NT2/D1 (cell line): Measurements from ENCODE around the gene PRKAG2.
"Not testable (repeated sequence)": the region's sequence is repeated elsewhere in the genome, so short reads cannot be mapped to it uniquely, and the experiment has no call there.

ENCODE experiments used
- YY1 ChIP-seq: IDR thresholded peaks from 2 replicates; pipeline ENCODE4 v1.6.1; 2011; ENCODE audit not compliant: insufficient read length, insufficient read depth
- ZNF274 ChIP-seq: IDR thresholded peaks from 2 replicates; pipeline ENCODE4 v1.6.1; 2011; ENCODE audit warnings: mild to moderate bottlenecking, low read depth, low read length

- not testable (repeated sequence) for TF ChIP-seq YY1, ZNF274
Measured at GRCh38 chr7:151841395-151842051, 35.4 kb downstream of the PRKAG2 start.
